ENCODE results near the gene R3HDM2.
"Not testable (repeated sequence)": the region's sequence is repeated elsewhere in the genome, so short reads cannot be mapped to it uniquely, and the experiment has no call there.

The R3HDM2 gene

DNA sequence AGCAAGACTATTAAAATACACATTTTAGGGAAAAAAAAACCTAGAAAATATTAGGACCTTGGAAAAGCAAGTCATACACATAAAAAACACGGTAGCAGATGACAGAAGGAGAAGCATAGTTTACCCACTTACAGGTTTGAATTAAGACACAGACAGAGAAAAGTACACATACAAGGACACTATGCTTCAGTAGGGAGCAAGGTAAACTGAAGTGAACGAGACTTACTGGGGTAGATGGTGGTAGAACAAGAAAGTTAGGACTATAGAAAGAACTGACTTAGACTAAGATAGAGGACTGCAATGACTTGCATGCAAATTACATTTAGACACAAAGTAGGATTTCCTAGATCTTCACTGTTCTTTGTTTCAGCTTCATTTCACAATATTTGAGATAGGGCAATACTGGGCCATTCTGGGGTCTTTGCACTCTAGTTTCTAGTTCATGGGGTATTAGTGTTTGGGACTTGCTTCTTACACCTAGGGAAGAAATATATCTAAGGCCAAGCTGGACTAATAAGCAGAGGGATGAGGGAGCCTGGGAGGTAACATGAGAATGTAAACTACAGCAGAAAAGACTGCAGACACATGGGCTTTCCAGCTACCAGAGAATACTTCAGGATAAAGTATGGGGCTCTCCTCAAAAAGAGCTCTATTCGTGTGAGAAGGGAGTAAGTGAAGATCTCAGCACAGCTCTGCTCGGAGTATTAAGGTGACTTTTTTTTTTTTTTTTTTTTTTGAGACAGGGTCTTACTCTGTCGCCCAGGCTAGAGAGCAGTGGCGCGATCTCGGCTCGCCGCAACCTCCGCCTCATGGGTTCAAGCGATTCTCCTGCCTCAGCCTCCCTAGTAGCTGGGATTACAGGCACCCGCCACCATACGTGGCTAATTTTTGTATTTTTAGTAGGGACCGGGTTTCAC is 152.1 kb downstream of the R3HDM2 start:
- Mint-ChIP-seq H3K36me3 (ENCODE audit: insufficient read depth) (peaks cover 87% of the 10 kb centered on the region), H3K4me3 (no peak overlapping the region), H3K27me3 (no peaks in the 10 kb centered on the region), H3K27ac (peak overlapping the region in 1 of 2 donors; percentile 4), H3K9me3 (no peaks in the 10 kb centered on the region), H3K4me1 (ENCODE audit: low read depth in 2 of 2) (peaks cover 11 to 17% of the 10 kb centered on the region in 2 donors)
- DNase-seq, result no peak
- no peak for ATAC-seq (replicated peaks)

GRCh38 chr12:57276935-57277563 is 153.8 kb downstream of the R3HDM2 start:
- Mint-ChIP-seq H3K9me3 (no peaks in the 10 kb centered on the region), H3K27me3 (no peaks in the 10 kb centered on the region), H3K4me1 (ENCODE audit: low read depth in 2 of 2) (peaks cover 11 to 17% of the 10 kb centered on the region in 2 donors), H3K4me3 (no peak overlapping the region), H3K27ac (no peak overlapping the region), H3K36me3 (ENCODE audit: insufficient read depth) (peaks cover 90% of the 10 kb centered on the region)
- ATAC-seq (replicated peaks), result no peak
- no peak for DNase-seq

- ATAC-seq (replicated peaks); H3K4me3 Mint-ChIP-seq; H3K9me3 Mint-ChIP-seq; H3K27ac Mint-ChIP-seq; H3K27me3 Mint-ChIP-seq; DNase-seq: not testable (repeated sequence)
- Mint-ChIP-seq H3K36me3 (ENCODE audit: insufficient read depth) (peaks cover 82% of the 10 kb centered on the region), H3K4me1 (ENCODE audit: low read depth in 2 of 2) (peaks cover 11 to 16% of the 10 kb centered on the region in 2 donors)
These were observed 154.6 kb downstream of the R3HDM2 start for GRCh38 chr12:57276233-57276632.

DNA sequence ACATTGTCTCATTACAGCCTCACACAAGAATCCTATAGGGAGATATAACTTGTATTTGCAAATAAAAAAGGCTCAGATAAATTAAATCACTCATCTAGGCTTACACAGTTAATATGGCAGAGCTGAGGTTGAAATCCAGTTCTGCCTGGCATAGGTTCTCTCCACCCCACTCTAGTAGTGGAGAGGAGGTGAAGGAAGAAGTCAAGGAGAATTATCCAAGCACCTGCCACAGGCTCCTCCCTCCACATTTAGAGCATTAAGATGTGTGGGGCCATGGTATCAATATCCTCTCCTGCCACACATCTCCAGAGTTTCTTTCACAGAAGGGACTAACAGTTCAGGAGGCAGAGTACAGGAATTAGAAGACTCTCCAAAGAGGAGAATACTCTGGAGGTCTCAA is 157.3 kb downstream of the R3HDM2 start:
- Mint-ChIP-seq H3K27ac (peak overlapping the region in 1 of 2 donors; percentile 52), H3K4me1 (ENCODE audit: low read depth in 2 of 2) (no peaks in the 10 kb centered on the region), H3K9me3 (no peaks in the 10 kb centered on the region), H3K27me3 (no peaks in the 10 kb centered on the region), H3K4me3 (no peak overlapping the region), H3K36me3 (ENCODE audit: insufficient read depth) (peaks cover 76% of the 10 kb centered on the region)
- ATAC-seq (replicated peaks), result no peak
- DNase-seq, result no peak

GRCh38 chr12:57272337-57273151 is 158.3 kb downstream of the R3HDM2 start:
- Mint-ChIP-seq H3K27me3 (no peaks in the 10 kb centered on the region), H3K9me3 (no peaks in the 10 kb centered on the region), H3K4me3 (no peak overlapping the region), H3K27ac (peak overlapping the region in 1 of 2 donors; percentile 84), H3K36me3 (ENCODE audit: insufficient read depth) (peaks cover 77% of the 10 kb centered on the region), H3K4me1 (ENCODE audit: low read depth in 2 of 2) (no peaks in the 10 kb centered on the region)
- no peak for ATAC-seq (replicated peaks)
- DNase-seq, result no peak

DNA sequence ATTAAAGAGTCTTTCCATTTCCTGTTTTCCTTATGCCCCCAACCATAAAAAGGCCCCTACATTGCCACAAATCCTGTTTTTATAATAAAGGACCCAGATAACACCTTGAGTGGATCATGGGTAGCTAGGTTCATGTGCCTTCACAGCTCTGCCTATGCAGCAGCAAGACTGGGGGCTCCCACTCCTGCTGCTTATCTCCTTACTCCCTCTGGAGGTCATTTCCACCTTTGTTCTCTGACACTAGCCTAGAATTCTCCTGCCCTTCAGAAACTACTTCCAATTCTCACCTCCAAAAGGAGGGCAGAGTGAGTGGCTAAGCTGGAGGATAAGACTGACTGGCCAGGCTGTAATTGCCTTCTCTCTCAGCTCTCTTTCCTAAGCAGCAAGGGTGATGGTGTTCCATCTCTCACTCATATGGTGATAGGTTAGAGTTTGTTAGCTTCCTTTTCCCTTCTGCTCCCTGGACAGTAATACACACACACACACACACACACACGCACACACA is 159.8 kb downstream of the R3HDM2 start:
- Mint-ChIP-seq H3K4me1 (ENCODE audit: low read depth in 2 of 2) (no peaks in the 10 kb centered on the region), H3K27me3 (no peaks in the 10 kb centered on the region), H3K27ac (peak overlapping the region in 1 of 2 donors; percentile 39), H3K36me3 (ENCODE audit: insufficient read depth) (peaks cover 76% of the 10 kb centered on the region), H3K9me3 (no peaks in the 10 kb centered on the region), H3K4me3 (no peak overlapping the region)
- ATAC-seq (replicated peaks) (no peak), DNase-seq (no peak)

DNA sequence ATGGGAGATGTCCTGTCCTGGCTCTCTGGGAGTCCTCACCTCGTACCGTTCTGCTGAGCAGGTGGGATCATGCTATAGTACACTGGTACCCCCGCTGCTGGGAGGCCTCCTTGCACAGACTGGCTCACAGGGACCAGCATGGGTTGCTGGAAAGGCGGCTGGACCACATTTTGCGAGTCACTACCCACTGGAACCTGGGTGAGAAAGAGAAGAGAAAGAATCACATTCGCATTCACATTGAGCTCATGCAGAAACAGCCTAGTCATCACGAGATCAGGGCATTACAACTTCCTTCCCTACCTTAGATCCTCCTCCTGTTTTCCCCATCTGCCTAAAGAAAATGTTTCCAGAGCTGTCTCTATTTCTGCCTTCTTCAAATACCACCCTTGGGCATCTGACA is 162.6 kb downstream of the R3HDM2 start:
- H3K4me1 Mint-ChIP-seq (ENCODE audit: low read depth in 2 of 2), result peaks cover 2 to 5% of the 10 kb centered on the region in 2 donors
- no peaks in the 10 kb centered on the region for H3K27me3 Mint-ChIP-seq
- ATAC-seq (replicated peaks) (no peak), DNase-seq (no peak)
- peaks cover 70% of the 10 kb centered on the region for H3K36me3 Mint-ChIP-seq (ENCODE audit: insufficient read depth)
- no peak overlapping the region for H3K4me3 Mint-ChIP-seq
- H3K27ac Mint-ChIP-seq, result peak overlapping the region; percentile 12 to 31
- H3K9me3 Mint-ChIP-seq, result no peaks in the 10 kb centered on the region

- H3K4me1 Mint-ChIP-seq (ENCODE audit: low read depth in 2 of 2), result peaks cover 2 to 5% of the 10 kb centered on the region in 2 donors
- H3K4me3 Mint-ChIP-seq, result no peak overlapping the region
- no peak for ATAC-seq (replicated peaks)
- no peak overlapping the region for H3K27ac Mint-ChIP-seq
- no peaks in the 10 kb centered on the region for H3K9me3 Mint-ChIP-seq
- DNase-seq, result no peak
- no peaks in the 10 kb centered on the region for H3K27me3 Mint-ChIP-seq
- peaks cover 58% of the 10 kb centered on the region for H3K36me3 Mint-ChIP-seq (ENCODE audit: insufficient read depth)
These were observed 164.2 kb downstream of the R3HDM2 start for GRCh38 chr12:57266681-57267080.

DNA sequence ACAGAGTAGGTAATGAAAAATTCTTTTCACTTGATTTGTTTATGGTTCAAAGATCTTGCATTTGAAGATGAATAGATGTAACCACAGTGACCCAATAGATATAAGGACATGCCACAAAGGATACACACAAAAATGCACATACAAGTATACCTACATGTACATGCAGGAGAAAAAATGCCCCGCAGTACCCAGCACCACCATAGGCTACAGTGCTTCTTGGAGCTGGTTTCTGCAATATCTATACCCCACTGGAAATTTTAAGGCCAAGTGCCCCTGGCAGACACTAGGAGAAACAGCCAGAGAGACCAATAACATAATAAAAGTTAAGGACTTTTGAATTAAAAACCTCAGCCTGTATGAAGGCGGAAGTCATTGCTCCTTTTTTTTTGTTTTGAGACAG is 167.7 kb downstream of the R3HDM2 start:
- H3K4me3 Mint-ChIP-seq, result no peak overlapping the region
- H3K36me3 Mint-ChIP-seq (ENCODE audit: insufficient read depth), result peaks cover 67% of the 10 kb centered on the region
- H3K9me3 Mint-ChIP-seq, result no peaks in the 10 kb centered on the region
- H3K27ac Mint-ChIP-seq, result no peak overlapping the region
- H3K27me3 Mint-ChIP-seq, result no peaks in the 10 kb centered on the region
- ATAC-seq (replicated peaks) (no peak), DNase-seq (no peak)
- peaks cover 2 to 5% of the 10 kb centered on the region in 2 donors for H3K4me1 Mint-ChIP-seq (ENCODE audit: low read depth in 2 of 2)

GRCh38 chr12:57262126-57262822 is 168.6 kb downstream of the R3HDM2 start:
- H3K4me1 Mint-ChIP-seq (ENCODE audit: low read depth in 2 of 2), result peaks cover 2 to 5% of the 10 kb centered on the region in 2 donors
- peaks cover 62% of the 10 kb centered on the region for H3K36me3 Mint-ChIP-seq (ENCODE audit: insufficient read depth)
- DNase-seq (no peak), ATAC-seq (replicated peaks) (no peak)
- H3K4me3 Mint-ChIP-seq, result no peak overlapping the region
- no peaks in the 10 kb centered on the region for H3K27me3 Mint-ChIP-seq
- no peaks in the 10 kb centered on the region for H3K9me3 Mint-ChIP-seq
- no peak overlapping the region for H3K27ac Mint-ChIP-seq

GRCh38 chr12:57261428-57261865 is 169.4 kb downstream of the R3HDM2 start:
- no peaks in the 10 kb centered on the region for H3K27me3 Mint-ChIP-seq
- no peak overlapping the region for H3K4me3 Mint-ChIP-seq
- DNase-seq (no peak), ATAC-seq (replicated peaks) (no peak)
- no peaks in the 10 kb centered on the region for H3K9me3 Mint-ChIP-seq
- H3K27ac Mint-ChIP-seq, result peak overlapping the region in 1 of 2 donors; percentile 63
- H3K4me1 Mint-ChIP-seq (ENCODE audit: low read depth in 2 of 2), result peaks cover 2 to 5% of the 10 kb centered on the region in 2 donors
- peaks cover 62% of the 10 kb centered on the region for H3K36me3 Mint-ChIP-seq (ENCODE audit: insufficient read depth)

GRCh38 chr12:57260366-57260765 is 170.5 kb downstream of the R3HDM2 start:
- Mint-ChIP-seq H3K4me1 (ENCODE audit: low read depth in 2 of 2) (peaks cover 2 to 5% of the 10 kb centered on the region in 2 donors), H3K27ac (peak overlapping the region in 1 of 2 donors; percentile 12), H3K4me3 (no peak overlapping the region), H3K36me3 (ENCODE audit: insufficient read depth) (peaks cover 60% of the 10 kb centered on the region), H3K9me3 (no peaks in the 10 kb centered on the region), H3K27me3 (no peaks in the 10 kb centered on the region)
- DNase-seq (no peak), ATAC-seq (replicated peaks) (no peak)
